Measurements from ENCODE around the gene CMPK1.
"Not testable (repeated sequence)": the region's sequence is repeated elsewhere in the genome, so short reads cannot be mapped to it uniquely, and the experiment has no call there.

CMPK1 gene

DNA sequence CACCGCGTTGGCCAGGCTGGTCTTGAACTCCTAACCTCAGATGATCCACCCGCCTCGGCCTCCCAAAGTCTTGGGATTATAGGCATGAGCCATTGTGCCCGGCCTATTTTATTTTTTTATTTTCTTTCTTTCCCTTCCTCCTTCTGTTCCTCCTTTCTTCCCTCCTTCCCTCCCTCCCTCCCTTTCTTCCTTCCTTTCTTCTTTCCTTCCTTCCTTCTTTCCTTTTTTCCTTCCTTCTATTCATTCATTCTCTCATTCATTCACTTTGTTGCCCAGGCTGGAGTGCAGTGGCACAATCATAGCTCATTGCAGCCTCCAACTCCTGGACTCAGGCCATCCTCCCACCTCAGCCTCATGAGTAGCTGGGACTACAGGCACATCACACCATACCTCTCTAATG, 13.4 kb downstream of the CMPK1 start:
- not testable (repeated sequence) for H3K4me1 ChIP-seq (ENCODE audit: control insufficient read depth in 2 of 2, insufficient read depth in 1 of 2, low read depth in 1 of 2, low read length in 2 of 2); DNase-seq (ENCODE audit: low spot score); H4K91ac ChIP-seq (ENCODE audit: low read depth, low read length, poor library complexity); H3K79me1 ChIP-seq (ENCODE audit: low read depth, low read length); H3K27me3 ChIP-seq (ENCODE audit: control insufficient read depth in 3 of 3, insufficient read depth in 3 of 3, low read depth in 1 of 3, low read length in 3 of 3); H3K9me3 ChIP-seq (replicated peaks in 1 of 2; ENCODE audit: control insufficient read depth in 2 of 2, insufficient read depth in 1 of 2, low read depth in 1 of 2, low read length in 2 of 2); H3K4me2 ChIP-seq (ENCODE audit: insufficient read depth, low read length, poor library complexity, severe bottlenecking); H3K18ac ChIP-seq (ENCODE audit: low read length); H2BK15ac ChIP-seq (ENCODE audit: low read length); H3K27ac ChIP-seq (replicated peaks; ENCODE audit: low read length); H3K9ac ChIP-seq (ENCODE audit: low read depth, low read length, poor library complexity); H3K4ac ChIP-seq (ENCODE audit: low read length); H4K8ac ChIP-seq (ENCODE audit: low read depth, low read length); H2AK5ac ChIP-seq (ENCODE audit: low read depth, low read length); H3K4me3 ChIP-seq (ENCODE audit: low read length in 2 of 2); H2BK120ac ChIP-seq (ENCODE audit: low read depth, low read length); H3K14ac ChIP-seq (ENCODE audit: low read length); H2BK5ac ChIP-seq (ENCODE audit: low read length); H2BK12ac ChIP-seq (ENCODE audit: low read length); H3K23ac ChIP-seq (ENCODE audit: low read depth, low read length, poor library complexity); H2AFZ ChIP-seq (ENCODE audit: low read length)
- WGBS, 2 donors (ENCODE audit: extremely low coverage in 2 of 2, insufficient read length in 2 of 2, insufficient replicate concordance in 1 of 2), result no CpG with 5 or more reads among the region's 5 CpGs
- H3K36me3 ChIP-seq (replicated peaks in 1 of 2; ENCODE audit: control insufficient read depth in 2 of 2, insufficient read depth in 2 of 2, low read length in 2 of 2), result peaks cover 2 to 31% of the 10 kb centered on the region in 2 donors

DNA sequence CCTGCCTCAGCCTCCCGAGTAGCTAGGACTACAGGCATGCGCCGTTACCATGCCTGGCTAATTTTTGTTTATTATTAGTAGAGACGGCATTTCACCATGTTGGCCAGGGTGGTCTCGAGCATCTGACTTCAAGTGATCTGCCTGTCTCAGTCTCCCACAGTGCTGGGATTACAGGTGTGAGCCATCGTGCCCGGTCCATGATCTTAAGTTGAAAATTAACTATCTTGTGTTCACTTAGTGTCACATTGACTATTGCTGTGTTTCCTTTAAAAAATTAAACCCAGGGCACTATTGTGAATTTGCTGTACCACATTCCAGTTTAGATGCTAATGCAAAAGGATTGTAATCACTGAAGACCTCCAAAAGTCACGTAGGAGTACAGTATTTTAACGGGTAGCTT, 14.1 kb downstream of the CMPK1 start:
- H3K4me1 ChIP-seq (ENCODE audit: control insufficient read depth in 2 of 2, insufficient read depth in 1 of 2, low read depth in 1 of 2, low read length in 2 of 2), result no peaks in the 10 kb centered on the region
- H2BK5ac ChIP-seq (ENCODE audit: low read length), result no peak overlapping the region
- H3K4me2 ChIP-seq (ENCODE audit: insufficient read depth, low read length, poor library complexity, severe bottlenecking), result no peak overlapping the region
- H3K4me3 ChIP-seq (ENCODE audit: low read length in 2 of 2), result no peak overlapping the region
- H2BK15ac ChIP-seq (ENCODE audit: low read length), result no peak overlapping the region
- H2AFZ ChIP-seq (ENCODE audit: low read length), result no peak overlapping the region
- H3K23ac ChIP-seq (ENCODE audit: low read depth, low read length, poor library complexity), result no peak overlapping the region
- H3K27ac ChIP-seq (replicated peaks; ENCODE audit: low read length), result no peak overlapping the region
- peaks cover 2 to 31% of the 10 kb centered on the region in 2 donors for H3K36me3 ChIP-seq (replicated peaks in 1 of 2; ENCODE audit: control insufficient read depth in 2 of 2, insufficient read depth in 2 of 2, low read length in 2 of 2)
- WGBS, 2 donors (ENCODE audit: extremely low coverage in 2 of 2, insufficient read length in 2 of 2, insufficient replicate concordance in 1 of 2), result no CpG with 5 or more reads among the region's 9 CpGs
- H4K91ac ChIP-seq (ENCODE audit: low read depth, low read length, poor library complexity), result no peak overlapping the region
- H2BK120ac ChIP-seq (ENCODE audit: low read depth, low read length), result no peak overlapping the region
- no peaks in the 10 kb centered on the region for H3K79me1 ChIP-seq (ENCODE audit: low read depth, low read length)
- H2AK5ac ChIP-seq (ENCODE audit: low read depth, low read length), result no peak overlapping the region
- no peaks in the 10 kb centered on the region for H3K27me3 ChIP-seq (ENCODE audit: control insufficient read depth in 3 of 3, insufficient read depth in 3 of 3, low read depth in 1 of 3, low read length in 3 of 3)
- no peak overlapping the region for H3K4ac ChIP-seq (ENCODE audit: low read length)
- no peak overlapping the region for H3K9ac ChIP-seq (ENCODE audit: low read depth, low read length, poor library complexity)
- no peaks in the 10 kb centered on the region for H3K9me3 ChIP-seq (replicated peaks in 1 of 2; ENCODE audit: control insufficient read depth in 2 of 2, insufficient read depth in 1 of 2, low read depth in 1 of 2, low read length in 2 of 2)
- no peak overlapping the region for H4K8ac ChIP-seq (ENCODE audit: low read depth, low read length)
- no peak overlapping the region for H2BK12ac ChIP-seq (ENCODE audit: low read length)
- no peak overlapping the region for H3K14ac ChIP-seq (ENCODE audit: low read length)
- DNase-seq (ENCODE audit: low spot score), result no peak
- H3K18ac ChIP-seq (ENCODE audit: low read length), result no peak overlapping the region

DNA sequence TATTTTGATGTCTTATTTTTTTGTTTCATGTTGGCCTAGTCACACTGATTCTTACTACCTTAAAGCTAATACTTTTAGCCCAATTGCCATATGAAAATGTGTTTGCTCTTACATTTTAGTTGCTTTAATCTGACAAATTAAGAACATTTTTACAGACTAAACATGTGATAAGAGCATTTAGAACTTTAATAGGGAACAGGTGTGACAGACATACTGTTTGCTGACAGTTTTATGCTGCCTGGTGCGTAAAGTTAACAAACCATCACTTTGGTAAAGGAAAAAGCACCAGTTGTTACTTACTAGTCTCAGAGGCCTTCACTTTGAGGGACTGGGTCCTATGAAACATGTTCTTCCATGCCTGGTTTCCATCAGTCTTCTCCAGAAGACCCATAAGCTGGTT, 14.7 kb downstream of the CMPK1 start:
- Histone ChIP-seq H2BK5ac (ENCODE audit: low read length) (no peak overlapping the region), H3K18ac (ENCODE audit: low read length) (no peak overlapping the region), H3K79me1 (ENCODE audit: low read depth, low read length) (no peaks in the 10 kb centered on the region), H2BK15ac (ENCODE audit: low read length) (no peak overlapping the region), H3K4ac (ENCODE audit: low read length) (no peak overlapping the region), H3K4me2 (ENCODE audit: insufficient read depth, low read length, poor library complexity, severe bottlenecking) (no peak overlapping the region), H4K91ac (ENCODE audit: low read depth, low read length, poor library complexity) (no peak overlapping the region), H3K9ac (ENCODE audit: low read depth, low read length, poor library complexity) (no peak overlapping the region), H3K27me3 (ENCODE audit: control insufficient read depth in 3 of 3, insufficient read depth in 3 of 3, low read depth in 1 of 3, low read length in 3 of 3) (no peaks in the 10 kb centered on the region), H3K14ac (ENCODE audit: low read length) (no peak overlapping the region), H3K4me1 (ENCODE audit: control insufficient read depth in 2 of 2, insufficient read depth in 1 of 2, low read depth in 1 of 2, low read length in 2 of 2) (no peaks in the 10 kb centered on the region), H3K23ac (ENCODE audit: low read depth, low read length, poor library complexity) (no peak overlapping the region), H2BK12ac (ENCODE audit: low read length) (no peak overlapping the region), H3K9me3 (replicated peaks in 1 of 2; ENCODE audit: control insufficient read depth in 2 of 2, insufficient read depth in 1 of 2, low read depth in 1 of 2, low read length in 2 of 2) (no peaks in the 10 kb centered on the region), H2AFZ (ENCODE audit: low read length) (no peak overlapping the region), H4K8ac (ENCODE audit: low read depth, low read length) (no peak overlapping the region), H2BK120ac (ENCODE audit: low read depth, low read length) (no peak overlapping the region), H2AK5ac (ENCODE audit: low read depth, low read length) (no peak overlapping the region), H3K4me3 (ENCODE audit: low read length in 2 of 2) (no peak overlapping the region), H3K36me3 (replicated peaks in 1 of 2; ENCODE audit: control insufficient read depth in 2 of 2, insufficient read depth in 2 of 2, low read length in 2 of 2) (peaks cover 2 to 31% of the 10 kb centered on the region in 2 donors), H3K27ac (replicated peaks; ENCODE audit: low read length) (no peak overlapping the region)
- WGBS, 2 donors (ENCODE audit: extremely low coverage in 2 of 2, insufficient read length in 2 of 2, insufficient replicate concordance in 1 of 2), result no CpG with 5 or more reads among the region's 1 CpG
- no peak for DNase-seq (ENCODE audit: low spot score)

DNA sequence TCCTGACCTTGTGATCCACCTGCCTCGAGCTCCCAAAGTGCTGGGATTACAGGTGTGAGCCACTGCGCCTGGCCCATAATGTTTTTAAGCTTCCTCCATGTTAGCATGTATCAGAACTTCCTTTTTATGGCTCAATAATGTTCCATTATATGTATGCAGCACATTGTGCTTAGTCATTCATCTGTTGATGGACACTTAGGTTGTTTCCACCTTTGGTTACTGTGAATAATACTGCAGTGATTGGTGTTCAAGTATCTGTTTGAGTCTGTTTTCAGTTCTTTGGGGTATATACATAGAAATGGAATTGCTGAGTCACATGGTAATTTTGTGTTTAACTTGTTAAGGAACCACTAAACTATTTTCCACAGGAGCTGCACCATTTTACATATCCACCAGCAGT, 17.7 kb downstream of the CMPK1 start:
- no peak overlapping the region for H3K27ac ChIP-seq (replicated peaks; ENCODE audit: low read length)
- DNase-seq (ENCODE audit: low spot score), result no peak
- H3K4ac ChIP-seq (ENCODE audit: low read length), result no peak overlapping the region
- no peak overlapping the region for H2BK15ac ChIP-seq (ENCODE audit: low read length)
- H2AFZ ChIP-seq (ENCODE audit: low read length), result no peak overlapping the region
- no peak overlapping the region for H4K91ac ChIP-seq (ENCODE audit: low read depth, low read length, poor library complexity)
- peaks cover 2% of the 10 kb centered on the region for H3K79me1 ChIP-seq (ENCODE audit: low read depth, low read length)
- H2BK12ac ChIP-seq (ENCODE audit: low read length), result no peak overlapping the region
- WGBS, 2 donors (ENCODE audit: extremely low coverage in 2 of 2, insufficient read length in 2 of 2, insufficient replicate concordance in 1 of 2), result no CpG with 5 or more reads among the region's 2 CpGs
- no peak overlapping the region for H2AK5ac ChIP-seq (ENCODE audit: low read depth, low read length)
- H2BK5ac ChIP-seq (ENCODE audit: low read length), result no peak overlapping the region
- no peaks in the 10 kb centered on the region for H3K4me1 ChIP-seq (ENCODE audit: control insufficient read depth in 2 of 2, insufficient read depth in 1 of 2, low read depth in 1 of 2, low read length in 2 of 2)
- H3K4me3 ChIP-seq (ENCODE audit: low read length in 2 of 2), result no peak overlapping the region
- no peaks in the 10 kb centered on the region for H3K27me3 ChIP-seq (ENCODE audit: control insufficient read depth in 3 of 3, insufficient read depth in 3 of 3, low read depth in 1 of 3, low read length in 3 of 3)
- H3K23ac ChIP-seq (ENCODE audit: low read depth, low read length, poor library complexity), result no peak overlapping the region
- H4K8ac ChIP-seq (ENCODE audit: low read depth, low read length), result no peak overlapping the region
- peaks cover 0 to 25% of the 10 kb centered on the region in 2 donors for H3K36me3 ChIP-seq (replicated peaks in 1 of 2; ENCODE audit: control insufficient read depth in 2 of 2, insufficient read depth in 2 of 2, low read length in 2 of 2)
- H3K18ac ChIP-seq (ENCODE audit: low read length), result no peak overlapping the region
- no peak overlapping the region for H3K14ac ChIP-seq (ENCODE audit: low read length)
- no peak overlapping the region for H3K9ac ChIP-seq (ENCODE audit: low read depth, low read length, poor library complexity)
- no peak overlapping the region for H2BK120ac ChIP-seq (ENCODE audit: low read depth, low read length)
- H3K4me2 ChIP-seq (ENCODE audit: insufficient read depth, low read length, poor library complexity, severe bottlenecking), result no peak overlapping the region
- no peaks in the 10 kb centered on the region for H3K9me3 ChIP-seq (replicated peaks in 1 of 2; ENCODE audit: control insufficient read depth in 2 of 2, insufficient read depth in 1 of 2, low read depth in 1 of 2, low read length in 2 of 2)
